ENCODE results near the gene KDM4C. TPM values are rescaled to one million over a fixed set of nuclear protein-coding genes. Genes with fewer than 3 reads are reported as not detected.
A peak's percentile ranks its signal among the peaks of the same experiment; 100 is the strongest.

Gene KDM4C
- total RNA-seq, 1 donor from 2014 or later: 11.1 TPM

DNA sequence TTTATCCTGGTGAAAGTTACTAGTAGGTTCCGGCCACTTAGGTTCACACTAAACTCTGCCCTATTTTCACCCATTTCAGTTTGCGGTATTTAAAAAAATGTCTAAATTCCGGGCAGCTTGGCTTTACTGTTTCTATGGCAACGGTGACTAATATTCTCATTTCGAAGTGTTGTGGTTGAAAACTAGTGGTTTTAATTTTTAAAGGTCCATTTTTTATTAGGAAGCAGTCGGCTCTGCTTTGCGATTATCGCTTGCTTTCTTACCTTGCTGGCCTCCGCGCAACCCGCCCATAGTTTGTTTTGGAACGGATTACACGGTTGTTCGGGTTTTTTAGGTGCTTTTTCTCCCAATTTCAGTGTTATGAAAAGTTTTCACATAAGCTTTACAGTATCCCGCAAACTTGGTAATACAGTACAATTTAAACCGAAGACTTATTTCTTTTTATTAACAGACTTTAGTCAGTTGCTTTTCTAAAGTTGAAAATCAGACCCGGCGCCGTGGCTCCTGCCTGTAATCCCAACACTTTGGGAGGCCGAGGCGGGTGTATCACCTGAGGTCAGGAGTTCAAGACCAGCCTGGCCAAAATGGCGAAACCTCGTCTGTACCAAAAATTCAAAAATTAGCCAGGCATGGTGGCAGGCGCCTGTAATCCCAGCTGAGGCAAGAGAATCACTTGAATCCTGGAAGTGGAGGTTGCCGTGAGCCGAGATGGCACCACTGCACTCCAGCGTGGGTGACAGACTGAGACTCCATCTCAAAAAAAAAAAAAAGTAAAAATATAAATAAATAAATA is 1.6 kb downstream of the KDM4C start:
- H3K4me1 Mint-ChIP-seq: peaks cover 13% of the 10 kb centered on the region
- peak overlapping the region; percentile 97 for H3K4me3 Mint-ChIP-seq
- Histone ChIP-seq H3K27ac (no peak overlapping the region), H3F3A (ENCODE audit: low read depth) (peaks cover 37% of the 10 kb centered on the region), H3K4me2 (peak overlapping the region; percentile 85), H2AFZ (replicated peaks) (peak overlapping the region; percentile 91), H4K20me1 (ENCODE audit: low read depth) (no peaks in the 10 kb centered on the region), H3K9ac (no peak overlapping the region), H3K4me3 (peak overlapping the region; percentile 87), H3K4me1 (no peaks in the 10 kb centered on the region), H3K27me3 (peaks cover 12% of the 10 kb centered on the region), H3K36me3 (no peaks in the 10 kb centered on the region), H3K79me2 (ENCODE audit: low read depth) (peaks cover 28% of the 10 kb centered on the region), H3K9me3 (ENCODE audit: low read depth) (no peaks in the 10 kb centered on the region)
- no peaks in the 10 kb centered on the region for H3K36me3 Mint-ChIP-seq
- no peak for TF ChIP-seq EZH2phosphoT487 (IDR thresholded peaks at IDR 0.05)
- TF ChIP-seq, protein P1, sequence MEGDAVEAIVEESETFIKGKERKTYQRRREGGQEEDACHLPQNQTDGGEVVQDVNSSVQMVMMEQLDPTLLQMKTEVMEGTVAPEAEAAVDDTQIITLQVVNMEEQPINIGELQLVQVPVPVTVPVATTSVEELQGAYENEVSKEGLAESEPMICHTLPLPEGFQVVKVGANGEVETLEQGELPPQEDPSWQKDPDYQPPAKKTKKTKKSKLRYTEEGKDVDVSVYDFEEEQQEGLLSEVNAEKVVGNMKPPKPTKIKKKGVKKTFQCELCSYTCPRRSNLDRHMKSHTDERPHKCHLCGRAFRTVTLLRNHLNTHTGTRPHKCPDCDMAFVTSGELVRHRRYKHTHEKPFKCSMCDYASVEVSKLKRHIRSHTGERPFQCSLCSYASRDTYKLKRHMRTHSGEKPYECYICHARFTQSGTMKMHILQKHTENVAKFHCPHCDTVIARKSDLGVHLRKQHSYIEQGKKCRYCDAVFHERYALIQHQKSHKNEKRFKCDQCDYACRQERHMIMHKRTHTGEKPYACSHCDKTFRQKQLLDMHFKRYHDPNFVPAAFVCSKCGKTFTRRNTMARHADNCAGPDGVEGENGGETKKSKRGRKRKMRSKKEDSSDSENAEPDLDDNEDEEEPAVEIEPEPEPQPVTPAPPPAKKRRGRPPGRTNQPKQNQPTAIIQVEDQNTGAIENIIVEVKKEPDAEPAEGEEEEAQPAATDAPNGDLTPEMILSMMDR (IDR thresholded peaks at IDR 0.05): no peak
- TF ChIP-seq EZH2 (IDR thresholded peaks at IDR 0.05): peak; percentile 5
- no peak overlapping the region for H3K27ac Mint-ChIP-seq
- no peak for DNase-seq (ENCODE audit: low spot score)
- H3K27me3 Mint-ChIP-seq (ENCODE audit: insufficient read depth, low read depth): peaks cover 14% of the 10 kb centered on the region
- peaks cover 7% of the 10 kb centered on the region for H3K9me3 Mint-ChIP-seq

DNA sequence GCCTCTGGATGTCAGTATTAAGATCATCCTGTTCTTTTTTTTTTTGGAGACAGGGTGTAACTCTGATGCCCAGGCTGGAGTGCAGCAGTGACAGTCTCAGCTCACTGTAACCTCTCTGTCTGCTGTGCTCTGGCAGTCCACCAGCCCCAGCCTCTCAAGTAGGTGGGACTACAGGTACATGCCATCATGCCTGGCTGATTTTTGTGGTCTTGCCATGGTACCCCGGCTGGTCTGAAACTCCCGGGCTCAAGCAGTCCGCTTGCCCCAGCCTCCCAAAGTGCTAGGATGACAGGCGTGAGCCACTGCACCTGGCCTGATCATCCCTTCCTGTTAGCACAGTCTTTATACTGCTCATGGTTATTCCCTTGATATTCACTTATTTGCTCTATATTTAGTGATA is 3.5 kb downstream of the KDM4C start:
- H2AFZ ChIP-seq (replicated peaks): no peak overlapping the region
- peaks cover 12% of the 10 kb centered on the region for H3K27me3 ChIP-seq
- peaks cover 4% of the 10 kb centered on the region for H3K4me1 ChIP-seq
- H4K20me1 ChIP-seq (ENCODE audit: low read depth): no peaks in the 10 kb centered on the region
- H3K4me2 ChIP-seq: no peak overlapping the region
- no peak overlapping the region for H3K27ac Mint-ChIP-seq
- H3K27me3 Mint-ChIP-seq (ENCODE audit: insufficient read depth, low read depth): peaks cover 14% of the 10 kb centered on the region
- peak overlapping the region; percentile 13 for H3K4me3 Mint-ChIP-seq
- no peaks in the 10 kb centered on the region for H3K36me3 Mint-ChIP-seq
- TF ChIP-seq, protein P1 (IDR thresholded peaks at IDR 0.05): no peak
- no peak for TF ChIP-seq EZH2phosphoT487 (IDR thresholded peaks at IDR 0.05)
- no peak for TF ChIP-seq EZH2 (IDR thresholded peaks at IDR 0.05)
- H3K79me2 ChIP-seq (ENCODE audit: low read depth): peaks cover 34% of the 10 kb centered on the region
- no peak overlapping the region for H3K27ac ChIP-seq
- H3K9me3 ChIP-seq (ENCODE audit: low read depth): no peaks in the 10 kb centered on the region
- peaks cover 7% of the 10 kb centered on the region for H3K9me3 Mint-ChIP-seq
- no peak overlapping the region for H3K4me3 ChIP-seq
- no peak for DNase-seq (ENCODE audit: low spot score)
- H3K36me3 ChIP-seq: no peaks in the 10 kb centered on the region
- H3F3A ChIP-seq (ENCODE audit: low read depth): peaks cover 36% of the 10 kb centered on the region
- no peak overlapping the region for H3K9ac ChIP-seq
- H3K4me1 Mint-ChIP-seq: peaks cover 16% of the 10 kb centered on the region

DNA sequence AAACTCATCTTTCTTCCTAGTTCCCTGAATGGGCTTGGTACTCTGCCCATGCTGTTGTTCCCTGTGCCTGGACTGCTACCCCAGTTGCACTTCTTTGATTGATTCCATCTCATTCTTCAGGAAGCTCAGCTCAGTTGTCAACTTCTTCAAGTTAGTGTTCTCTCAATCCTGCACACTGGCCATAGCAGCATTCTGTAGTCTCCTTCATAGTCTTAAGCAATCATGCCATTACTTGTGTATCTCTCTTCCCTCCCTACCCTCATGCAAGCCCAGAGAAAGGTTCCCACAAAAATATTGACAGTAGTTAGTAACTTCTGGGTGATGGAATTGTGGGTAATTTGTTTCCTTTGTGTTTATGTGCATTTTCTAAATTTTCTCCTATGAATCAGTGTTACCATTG is 5.5 kb downstream of the KDM4C start:
- TF ChIP-seq, protein P1 (IDR thresholded peaks at IDR 0.05): no peak
- TF ChIP-seq EZH2 (IDR thresholded peaks at IDR 0.05) (no peak), EZH2phosphoT487 (IDR thresholded peaks at IDR 0.05) (no peak)
- peaks cover 12% of the 10 kb centered on the region for H3K27me3 Mint-ChIP-seq (ENCODE audit: insufficient read depth, low read depth)
- Histone ChIP-seq H3K9me3 (ENCODE audit: low read depth) (no peaks in the 10 kb centered on the region), H3K4me3 (no peak overlapping the region), H3K36me3 (no peaks in the 10 kb centered on the region), H3K27me3 (peaks cover 12% of the 10 kb centered on the region), H3F3A (ENCODE audit: low read depth) (peaks cover 18% of the 10 kb centered on the region), H2AFZ (replicated peaks) (no peak overlapping the region), H3K9ac (no peak overlapping the region), H3K4me1 (peaks cover 9% of the 10 kb centered on the region), H4K20me1 (ENCODE audit: low read depth) (no peaks in the 10 kb centered on the region), H3K27ac (no peak overlapping the region), H3K4me2 (no peak overlapping the region), H3K79me2 (ENCODE audit: low read depth) (peaks cover 34% of the 10 kb centered on the region)
- DNase-seq (ENCODE audit: low spot score): no peak
- H3K4me3 Mint-ChIP-seq: no peak overlapping the region
- H3K36me3 Mint-ChIP-seq: no peaks in the 10 kb centered on the region
- H3K9me3 Mint-ChIP-seq: peaks cover 7% of the 10 kb centered on the region
- no peak overlapping the region for H3K27ac Mint-ChIP-seq
- peaks cover 16% of the 10 kb centered on the region for H3K4me1 Mint-ChIP-seq

All from neural progenitor cell (in vitro differentiated cells).